ENCODE measurements around the gene GID8.

Gene GID8

DNA sequence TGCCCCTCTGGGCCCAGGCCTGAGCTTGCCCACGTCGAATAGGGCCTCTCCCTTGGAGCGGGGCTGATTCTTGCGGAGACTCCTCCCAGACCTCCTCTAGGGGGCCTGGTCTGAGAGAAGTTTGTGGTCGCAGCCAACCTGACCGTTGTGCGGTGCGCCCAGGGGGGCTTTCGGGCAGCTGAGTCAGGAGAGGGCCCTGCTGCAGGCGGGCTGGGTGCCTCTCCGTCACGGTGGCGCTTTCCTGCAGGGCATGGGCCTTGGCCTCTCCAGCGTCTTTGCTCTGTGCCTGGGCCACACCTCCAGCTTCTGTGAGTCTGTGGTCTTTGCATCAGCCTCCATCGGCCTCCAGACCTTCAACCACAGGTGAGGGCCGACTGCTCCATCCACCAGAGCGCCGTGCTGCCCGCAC is 27.4 kb downstream of the GID8 start:
- Histone ChIP-seq H3K9me3 (ENCODE audit: control insufficient read depth, insufficient read depth, low read length) (no peaks in the 10 kb centered on the region), H3K27ac (ENCODE audit: low read depth, low read length) (no peak overlapping the region), H3K4me1 (ENCODE audit: control insufficient read depth, low read length) (no peaks in the 10 kb centered on the region), H3K4me3 (ENCODE audit: low read length) (no peak overlapping the region), H3F3A (ENCODE audit: control insufficient read depth, insufficient read depth) (0 out of 2 replicates have a peak, but pooled peaks cover 4% of the 10 kb centered on the region), H3K4me2 (ENCODE audit: low read length) (no peak overlapping the region), H3K27me3 (ENCODE audit: control insufficient read depth, low read length) (no peaks in the 10 kb centered on the region), H4K20me1 (ENCODE audit: control insufficient read depth, insufficient read depth, low read depth, low read length) (no peaks in the 10 kb centered on the region; the same call in 1 of the 2 replicates), H3K79me2 (ENCODE audit: control insufficient read depth, low read length) (no peaks in the 10 kb centered on the region), H3K36me3 (ENCODE audit: control insufficient read depth, low read length) (peaks cover 47% of the 10 kb centered on the region), H3K9me2 (replicated peaks; ENCODE audit: control insufficient read depth, low read length) (no peaks in the 10 kb centered on the region)
- TF ChIP-seq, protein P1, sequence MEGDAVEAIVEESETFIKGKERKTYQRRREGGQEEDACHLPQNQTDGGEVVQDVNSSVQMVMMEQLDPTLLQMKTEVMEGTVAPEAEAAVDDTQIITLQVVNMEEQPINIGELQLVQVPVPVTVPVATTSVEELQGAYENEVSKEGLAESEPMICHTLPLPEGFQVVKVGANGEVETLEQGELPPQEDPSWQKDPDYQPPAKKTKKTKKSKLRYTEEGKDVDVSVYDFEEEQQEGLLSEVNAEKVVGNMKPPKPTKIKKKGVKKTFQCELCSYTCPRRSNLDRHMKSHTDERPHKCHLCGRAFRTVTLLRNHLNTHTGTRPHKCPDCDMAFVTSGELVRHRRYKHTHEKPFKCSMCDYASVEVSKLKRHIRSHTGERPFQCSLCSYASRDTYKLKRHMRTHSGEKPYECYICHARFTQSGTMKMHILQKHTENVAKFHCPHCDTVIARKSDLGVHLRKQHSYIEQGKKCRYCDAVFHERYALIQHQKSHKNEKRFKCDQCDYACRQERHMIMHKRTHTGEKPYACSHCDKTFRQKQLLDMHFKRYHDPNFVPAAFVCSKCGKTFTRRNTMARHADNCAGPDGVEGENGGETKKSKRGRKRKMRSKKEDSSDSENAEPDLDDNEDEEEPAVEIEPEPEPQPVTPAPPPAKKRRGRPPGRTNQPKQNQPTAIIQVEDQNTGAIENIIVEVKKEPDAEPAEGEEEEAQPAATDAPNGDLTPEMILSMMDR (IDR thresholded peaks at IDR 0.05; ENCODE audit: low read depth, low read length, poor library complexity, severe bottlenecking): no peak
- TF ChIP-seq EZH2phosphoT487 (IDR thresholded peaks at IDR 0.05; ENCODE audit: borderline replicate concordance, low read length): no peak

DNA sequence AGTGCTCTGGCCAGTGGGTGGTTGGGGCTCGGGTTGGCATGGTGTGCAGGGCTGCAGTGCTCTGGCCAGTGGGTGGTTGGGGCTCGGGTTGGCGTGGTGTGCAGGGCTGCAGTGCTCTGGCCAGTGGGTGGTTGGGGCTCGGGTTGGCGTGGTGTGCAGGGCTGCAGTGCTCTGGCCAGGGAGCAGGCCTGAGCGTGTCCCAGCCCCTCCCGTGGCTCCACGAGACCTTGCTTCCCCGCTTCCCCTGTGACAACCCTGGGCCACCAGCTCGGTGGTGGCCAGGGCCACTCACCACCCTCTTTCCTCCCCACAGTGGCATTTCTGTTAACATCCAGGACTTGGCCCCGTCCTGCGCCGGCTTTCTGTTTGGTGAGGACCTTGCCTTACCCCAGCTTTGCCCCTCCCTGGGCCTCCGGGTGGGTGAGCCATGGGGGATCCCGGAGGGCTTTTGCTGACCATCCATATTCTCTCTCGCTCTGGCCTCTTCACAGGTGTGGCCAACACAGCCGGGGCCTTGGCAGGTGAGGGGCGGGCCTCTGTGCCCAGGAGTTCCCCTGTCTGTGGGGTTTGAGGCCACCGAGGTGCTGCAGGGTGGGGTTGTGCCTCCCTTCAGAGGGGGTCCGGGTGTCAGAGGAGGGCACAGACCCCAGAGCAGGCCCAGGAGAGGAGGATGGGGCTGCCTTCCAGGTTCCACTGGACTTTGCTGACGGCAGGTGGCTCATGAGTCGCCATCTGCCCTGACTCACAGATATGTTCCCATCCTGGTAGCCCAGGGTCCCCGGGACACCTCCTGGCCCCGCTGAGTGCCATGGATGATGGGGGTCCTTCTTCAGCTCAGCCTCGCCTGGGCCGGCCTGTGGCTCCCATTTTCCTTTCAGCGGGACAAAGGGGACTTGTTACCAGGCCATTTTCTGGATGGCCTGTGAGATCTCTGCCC is 28.5 kb downstream of the GID8 start:
- no peaks in the 10 kb centered on the region for H3K79me2 ChIP-seq (ENCODE audit: control insufficient read depth, low read length)
- H3K27ac ChIP-seq (ENCODE audit: low read depth, low read length): no peak overlapping the region
- H3F3A ChIP-seq (ENCODE audit: control insufficient read depth, insufficient read depth): 0 out of 2 replicates have a peak, but pooled peaks cover 4% of the 10 kb centered on the region
- no peaks in the 10 kb centered on the region; the same call in 1 of the 2 replicates for H3K4me1 ChIP-seq (ENCODE audit: control insufficient read depth, low read length)
- no peak overlapping the region for H3K4me3 ChIP-seq (ENCODE audit: low read length)
- peaks cover 45% of the 10 kb centered on the region for H3K36me3 ChIP-seq (ENCODE audit: control insufficient read depth, low read length)
- no peaks in the 10 kb centered on the region; the same call in none of the 2 replicates for H4K20me1 ChIP-seq (ENCODE audit: control insufficient read depth, insufficient read depth, low read depth, low read length)
- TF ChIP-seq, protein P1 (IDR thresholded peaks at IDR 0.05; ENCODE audit: low read depth, low read length, poor library complexity, severe bottlenecking): no peak
- no peak for TF ChIP-seq EZH2phosphoT487 (IDR thresholded peaks at IDR 0.05; ENCODE audit: borderline replicate concordance, low read length)
- no peaks in the 10 kb centered on the region for H3K9me2 ChIP-seq (replicated peaks; ENCODE audit: control insufficient read depth, low read length)
- H3K4me2 ChIP-seq (ENCODE audit: low read length): no peak overlapping the region
- peaks cover 2% of the 10 kb centered on the region; the same call in 1 of the 2 replicates for H3K27me3 ChIP-seq (ENCODE audit: control insufficient read depth, low read length)
- no peaks in the 10 kb centered on the region for H3K9me3 ChIP-seq (ENCODE audit: control insufficient read depth, insufficient read depth, low read length)

DNA sequence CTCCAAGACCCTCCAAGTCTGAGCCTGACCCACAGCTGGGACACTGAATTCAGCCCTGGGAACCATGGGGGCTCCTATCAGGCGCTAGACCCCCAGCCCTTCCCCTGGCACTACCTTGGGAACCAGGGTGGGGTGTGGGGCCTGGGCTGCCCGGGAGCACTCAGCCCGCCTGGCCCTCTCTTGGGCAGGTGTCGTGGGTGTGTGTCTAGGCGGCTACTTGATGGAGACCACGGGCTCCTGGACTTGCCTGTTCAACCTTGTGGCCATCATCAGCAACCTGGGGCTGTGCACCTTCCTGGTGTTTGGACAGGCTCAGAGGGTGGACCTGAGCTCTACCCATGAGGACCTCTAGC is 29.2 kb downstream of the GID8 start:
- Histone ChIP-seq H3K4me1 (ENCODE audit: control insufficient read depth, low read length) (peaks cover 4% of the 10 kb centered on the region), H3K9me3 (ENCODE audit: control insufficient read depth, insufficient read depth, low read length) (no peaks in the 10 kb centered on the region), H4K20me1 (ENCODE audit: control insufficient read depth, insufficient read depth, low read depth, low read length) (no peaks in the 10 kb centered on the region; the same call in none of the 2 replicates), H3K36me3 (ENCODE audit: control insufficient read depth, low read length) (peaks cover 38% of the 10 kb centered on the region), H3K27ac (ENCODE audit: low read depth, low read length) (no peak overlapping the region), H3K79me2 (ENCODE audit: control insufficient read depth, low read length) (no peaks in the 10 kb centered on the region), H3K4me2 (ENCODE audit: low read length) (no peak overlapping the region), H3K9me2 (replicated peaks; ENCODE audit: control insufficient read depth, low read length) (no peaks in the 10 kb centered on the region), H3K4me3 (ENCODE audit: low read length) (no peak overlapping the region), H3F3A (ENCODE audit: control insufficient read depth, insufficient read depth) (0 out of 2 replicates have a peak, but pooled peaks cover 4% of the 10 kb centered on the region), H3K27me3 (ENCODE audit: control insufficient read depth, low read length) (peaks cover 8% of the 10 kb centered on the region)
- no peak for TF ChIP-seq EZH2phosphoT487 (IDR thresholded peaks at IDR 0.05; ENCODE audit: borderline replicate concordance, low read length)
- TF ChIP-seq, protein P1 (IDR thresholded peaks at IDR 0.05; ENCODE audit: low read depth, low read length, poor library complexity, severe bottlenecking): no peak
